Trophoblast cell (in vitro differentiated cells and primary cell): ENCODE results near the gene ARHGAP26.

ENCODE experiments used
- DNase-seq, 2 donors: peaks; one replicate each; pipeline ENCODE4 v3.0.0-alpha.2; 2016
- H2AFZ ChIP-seq: 2 replicates; pipeline ENCODE4 v1.6.1; 2013; ENCODE audit warnings: low read length, moderate library complexity, mild to moderate bottlenecking; ENCODE audit not compliant: insufficient read depth, poor library complexity
- H2AK5ac ChIP-seq: 2 replicates; pipeline ENCODE4 v1.6.1; 2013; ENCODE audit warnings: mild to moderate bottlenecking, low read length
- H2BK120ac ChIP-seq: 2 replicates; pipeline ENCODE4 v1.6.1; 2013; ENCODE audit warnings: low read length, mild to moderate bottlenecking, moderate library complexity; ENCODE audit not compliant: insufficient read depth, poor library complexity
- H2BK12ac ChIP-seq: 2 replicates; pipeline ENCODE4 v1.6.1; 2013; ENCODE audit warnings: mild to moderate bottlenecking, low read length, moderate library complexity
- H2BK5ac ChIP-seq: 2 replicates; pipeline ENCODE4 v1.6.1; 2013; ENCODE audit warnings: low read length, low read depth, moderate library complexity, mild to moderate bottlenecking; ENCODE audit not compliant: poor library complexity
- H3K14ac ChIP-seq: 2 replicates; pipeline ENCODE4 v1.6.1; 2013; ENCODE audit warnings: mild to moderate bottlenecking, low read length
- H3K18ac ChIP-seq: 2 replicates; pipeline ENCODE4 v1.6.1; 2013; ENCODE audit warnings: mild to moderate bottlenecking, low read length
- H3K23ac ChIP-seq: 2 replicates; pipeline ENCODE4 v1.6.1; 2013; ENCODE audit warnings: low read length
- H3K27ac ChIP-seq: 2 replicates; pipeline ENCODE4 v1.5.1; 2013; ENCODE audit warnings: low read depth, mild to moderate bottlenecking, inconsistent platforms, low read length, moderate library complexity
- H3K27me3 ChIP-seq: 2 replicates; pipeline ENCODE4 v1.6.1; 2013; ENCODE audit warnings: inconsistent platforms, mild to moderate bottlenecking, low read length, moderate library complexity; ENCODE audit not compliant: insufficient read depth
- H3K36me3 ChIP-seq, 2 experiments: 1 replicate in 1 of 2; 2 replicates in 1 of 2; pipeline ENCODE4 v1.6.1; 2013; ENCODE audit warnings: low read length in 2 of 2, mild to moderate bottlenecking in 2 of 2, moderate library complexity in 1 of 2; ENCODE audit not compliant: insufficient read depth in 2 of 2, control insufficient read depth in 1 of 2
- H3K4ac ChIP-seq: 2 replicates; pipeline ENCODE4 v1.6.1; 2013; ENCODE audit warnings: low read depth, mild to moderate bottlenecking, low read length, moderate library complexity
- H3K4me1 ChIP-seq, 2 experiments: 1 replicate in 1 of 2; 2 replicates in 1 of 2; pipeline ENCODE4 v1.6.1; 2013; ENCODE audit warnings: low read length in 2 of 2, mild to moderate bottlenecking in 2 of 2, moderate library complexity in 1 of 2; ENCODE audit not compliant: insufficient read depth in 2 of 2, control insufficient read depth in 1 of 2
- H3K4me2 ChIP-seq: 2 replicates; pipeline ENCODE4 v1.6.1; 2013; ENCODE audit warnings: inconsistent platforms, mild to moderate bottlenecking, low read length, moderate library complexity
- H3K4me3 ChIP-seq: 2 replicates; pipeline ENCODE4 v1.5.1; 2013; ENCODE audit warnings: mild to moderate bottlenecking, low read depth, low read length, inconsistent platforms
- H3K79me1 ChIP-seq: one replicate; pipeline ENCODE4 v1.6.1; 2013; ENCODE audit warnings: low read length
- H3K79me2 ChIP-seq: 2 replicates; pipeline ENCODE4 v1.6.1; 2013; ENCODE audit warnings: low read length, mild to moderate bottlenecking; ENCODE audit not compliant: control insufficient read depth, insufficient read depth, poor library complexity
- H3K9ac ChIP-seq: 2 replicates; pipeline ENCODE4 v1.6.1; 2013; ENCODE audit warnings: mild to moderate bottlenecking, low read length
- H3K9me3 ChIP-seq: 2 replicates; pipeline ENCODE4 v1.6.1; 2013; ENCODE audit warnings: low read depth, mild to moderate bottlenecking, control low read depth, inconsistent platforms, low read length; ENCODE audit not compliant: insufficient read depth
- H4K12ac ChIP-seq: 2 replicates; pipeline ENCODE4 v1.6.1; 2013; ENCODE audit warnings: low read depth, mild to moderate bottlenecking, low read length, moderate library complexity
- H4K8ac ChIP-seq: 2 replicates; pipeline ENCODE4 v1.6.1; 2013; ENCODE audit warnings: low read depth, mild to moderate bottlenecking, low read length, moderate library complexity
- H4K91ac ChIP-seq: one replicate; pipeline ENCODE4 v1.6.1; 2013; ENCODE audit warnings: low read depth, mild to moderate bottlenecking, low read length, moderate library complexity
- WGBS: extraction: QIAGEN DNeasy Blood & Tissue Kit; methylation state at CpG from one replicate; pipeline ENCODE4 v1.1.7; 2013; ENCODE audit warnings: missing lambda C conversion rate; ENCODE audit not compliant: insufficient read length, insufficient coverage; ENCODE audit errors: extremely low coverage; 5-methylcytosine and 5-hydroxymethylcytosine counted together

ARHGAP26 gene

GRCh38 chr5:142910128-142910527 lies 140.0 kb downstream of the ARHGAP26 start:
- Histone ChIP-seq H3K14ac (no peak overlapping the region), H3K36me3 (no peaks in the 10 kb centered on the region), H4K12ac (no peak overlapping the region), H2BK12ac (no peak overlapping the region), H3K4me1 (no peaks in the 10 kb centered on the region), H3K9ac (no peak overlapping the region), H3K27me3 (no peaks in the 10 kb centered on the region), H2AK5ac (no peak overlapping the region), H2AFZ (no peak overlapping the region), H4K91ac (no peak overlapping the region), H3K4me3 (no peak overlapping the region), H4K8ac (no peak overlapping the region), H3K79me2 (no peaks in the 10 kb centered on the region), H3K23ac (no peak overlapping the region), H3K4me2 (no peak overlapping the region), H3K4ac (no peak overlapping the region), H2BK5ac (no peak overlapping the region), H3K18ac (no peak overlapping the region), H3K27ac (no peak overlapping the region), H3K79me1 (no peaks in the 10 kb centered on the region), H2BK120ac (no peak overlapping the region), H3K9me3 (no peaks in the 10 kb centered on the region)
- no peak for DNase-seq
- no CpG with 5 or more reads among the region's 6 CpGs for WGBS

- Histone ChIP-seq H3K18ac (no peak overlapping the region), H3K79me2 (no peaks in the 10 kb centered on the region), H3K4me2 (no peak overlapping the region), H3K79me1 (no peaks in the 10 kb centered on the region), H2AK5ac (no peak overlapping the region), H3K4me3 (no peak overlapping the region), H3K4me1 (no peaks in the 10 kb centered on the region), H2BK12ac (no peak overlapping the region), H4K91ac (no peak overlapping the region), H3K36me3 (no peaks in the 10 kb centered on the region), H3K27me3 (no peaks in the 10 kb centered on the region), H2BK120ac (no peak overlapping the region), H3K23ac (no peak overlapping the region), H3K27ac (no peak overlapping the region), H3K9me3 (no peaks in the 10 kb centered on the region), H2AFZ (no peak overlapping the region), H3K14ac (no peak overlapping the region), H4K12ac (no peak overlapping the region), H3K4ac (no peak overlapping the region), H3K9ac (no peak overlapping the region), H4K8ac (no peak overlapping the region), H2BK5ac (no peak overlapping the region)
- no CpG with 5 or more reads among the region's 3 CpGs for WGBS
- no peak for DNase-seq
Measured at GRCh38 chr5:142911170-142911569, 141.0 kb downstream of the ARHGAP26 start.

GRCh38 chr5:142911775-142912174 lies 141.6 kb downstream of the ARHGAP26 start:
- no peak overlapping the region for H3K14ac ChIP-seq
- no peaks in the 10 kb centered on the region for H3K9me3 ChIP-seq
- H3K27ac ChIP-seq: no peak overlapping the region
- H2AK5ac ChIP-seq: no peak overlapping the region
- H3K23ac ChIP-seq: no peak overlapping the region
- H2BK5ac ChIP-seq: no peak overlapping the region
- H3K4ac ChIP-seq: no peak overlapping the region
- H3K36me3 ChIP-seq: no peaks in the 10 kb centered on the region
- no peak overlapping the region for H4K8ac ChIP-seq
- no peak overlapping the region for H3K9ac ChIP-seq
- H3K4me3 ChIP-seq: no peak overlapping the region
- no peaks in the 10 kb centered on the region for H3K79me1 ChIP-seq
- H3K18ac ChIP-seq: no peak overlapping the region
- H4K12ac ChIP-seq: no peak overlapping the region
- H3K79me2 ChIP-seq: no peaks in the 10 kb centered on the region
- H2BK120ac ChIP-seq: no peak overlapping the region
- H3K4me2 ChIP-seq: no peak overlapping the region
- no peak overlapping the region for H4K91ac ChIP-seq
- H2AFZ ChIP-seq: no peak overlapping the region
- H3K4me1 ChIP-seq: no peaks in the 10 kb centered on the region
- no peak overlapping the region for H2BK12ac ChIP-seq
- H3K27me3 ChIP-seq: no peaks in the 10 kb centered on the region
- no peak for DNase-seq

- Histone ChIP-seq H4K12ac (no peak overlapping the region), H2AFZ (no peak overlapping the region), H3K4me1 (no peaks in the 10 kb centered on the region), H3K23ac (no peak overlapping the region), H2BK120ac (no peak overlapping the region), H3K14ac (no peak overlapping the region), H4K8ac (no peak overlapping the region), H3K36me3 (no peaks in the 10 kb centered on the region), H3K18ac (no peak overlapping the region), H3K79me2 (no peaks in the 10 kb centered on the region), H3K4me3 (no peak overlapping the region), H3K9me3 (no peaks in the 10 kb centered on the region), H3K79me1 (no peaks in the 10 kb centered on the region), H3K4ac (no peak overlapping the region), H3K4me2 (no peak overlapping the region), H2AK5ac (no peak overlapping the region), H3K27ac (no peak overlapping the region), H3K27me3 (no peaks in the 10 kb centered on the region), H2BK12ac (no peak overlapping the region), H3K9ac (no peak overlapping the region), H2BK5ac (no peak overlapping the region), H4K91ac (no peak overlapping the region)
- 100% methylated on average over 1 of the region's 9 CpGs for WGBS
- DNase-seq: peak; percentile 24 to 91
Measured at GRCh38 chr5:142913728-142914338, 143.7 kb downstream of the ARHGAP26 start.
